GM13976 (cell line): ENCODE data around the gene FOXQ1.
"Not testable (repeated sequence)": the region's sequence is repeated elsewhere in the genome, so short reads cannot be mapped to it uniquely, and the experiment has no call there.

Experiments used
- DNase-seq: peaks from one replicate; pipeline ENCODE4 v3.0.0; 2012; ENCODE audit warnings: low spot score
- CTCF ChIP-seq: IDR thresholded peaks from 2 replicates; pipeline ENCODE4 v1.5.1; 2012; ENCODE audit warnings: borderline replicate concordance, mild to moderate bottlenecking; ENCODE audit not compliant: insufficient read depth; ENCODE audit errors: extremely low read depth, missing control alignments, control extremely low read depth
- in situ Hi-C: fragments of 300-500 bp; cut with MboI; formaldehyde crosslinking; loops from one replicate; pipeline ENCODE4 v1.12.0; 2022; ENCODE audit warnings: low sequenced_read_pairs, mixed read lengths, inconsistent platforms; ENCODE audit not compliant: unreplicated experiment

The FOXQ1 gene

DNA sequence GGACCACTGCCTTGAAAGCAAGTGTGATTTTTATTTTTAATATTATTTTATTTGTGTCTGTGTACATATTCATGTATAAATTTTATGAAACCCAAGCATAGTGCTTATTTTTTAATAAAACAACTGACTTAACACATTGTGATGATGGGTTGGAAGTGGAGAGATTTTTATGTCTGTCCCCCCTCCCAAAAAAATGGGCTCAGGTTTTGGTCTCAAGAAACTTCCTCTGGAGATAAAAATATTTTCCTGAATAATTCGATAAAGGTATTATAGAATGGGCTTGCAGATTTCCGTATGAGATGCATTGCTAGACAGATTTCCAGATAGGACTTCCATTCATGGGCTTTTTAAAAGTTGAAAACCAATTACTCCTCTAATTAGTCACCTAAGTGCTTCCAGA is 2.7 kb downstream of the FOXQ1 start:
- in situ Hi-C loops, result no loop called here
- DNase-seq, result no peak
- no peak for TF ChIP-seq CTCF

GRCh38 chr6:1315201-1315559 is 3.3 kb downstream of the FOXQ1 start:
- TF ChIP-seq CTCF, result no peak
- DNase-seq, result no peak
- in situ Hi-C loops, result no loop called here

- in situ Hi-C loops, result no loop called here
- DNase-seq, result peak; percentile 32
- no peak for TF ChIP-seq CTCF
These were observed 3.9 kb downstream of the FOXQ1 start for GRCh38 chr6:1315560-1316386.

DNA sequence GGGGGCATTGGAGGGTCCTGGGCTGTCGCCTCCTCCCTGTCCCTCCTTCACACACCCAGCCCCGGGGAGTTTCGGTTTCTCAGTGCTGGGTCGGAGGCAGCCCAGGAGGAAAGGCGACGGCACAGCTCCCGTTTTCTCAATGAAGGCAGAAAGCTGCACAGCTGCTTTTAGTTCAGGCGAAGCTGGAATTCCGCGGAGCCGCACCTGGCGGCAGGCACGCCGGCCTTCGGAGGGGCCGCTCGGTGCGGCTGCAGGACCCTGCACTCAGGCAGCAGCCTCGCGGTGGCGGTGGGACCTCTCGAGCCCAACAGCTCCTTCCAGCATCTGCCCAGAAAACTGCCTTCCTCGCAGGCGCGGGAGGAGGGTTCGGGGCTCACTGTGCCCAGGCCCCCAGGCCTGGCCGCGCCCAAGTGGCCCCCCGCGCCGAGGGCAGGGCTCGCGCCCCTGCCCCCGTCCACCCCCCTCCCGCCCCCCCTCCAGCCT is 4.6 kb downstream of the FOXQ1 start:
- in situ Hi-C loops, result no loop called here
- DNase-seq, result peak; percentile 40
- no peak for TF ChIP-seq CTCF

- TF ChIP-seq CTCF, result no peak
- in situ Hi-C loops, result no loop called here
- DNase-seq, result no peak
These were observed 5.5 kb downstream of the FOXQ1 start for GRCh38 chr6:1317302-1317815.

GRCh38 chr6:1318036-1318435 is 6.1 kb downstream of the FOXQ1 start:
- TF ChIP-seq CTCF, result no peak
- in situ Hi-C loops, result no loop called here
- no peak for DNase-seq

- in situ Hi-C loops, DNase-seq: not testable (repeated sequence)
These were observed 6.7 kb downstream of the FOXQ1 start for GRCh38 chr6:1318584-1318983.
